Stomach (tissue), 9 donors: ENCODE measurements around the gene PABPN1. TPM values are rescaled to one million over a fixed set of nuclear protein-coding genes. Genes with fewer than 3 reads are reported as not detected.

Experiments used
- DNase-seq, 2 donors: peaks; one replicate each; pipeline versions ENCODE4 v3.0.0 to v3.0.0-alpha.2; 2013 to 2019
- H3K27ac ChIP-seq, 5 donors: fragments of 200-600 bp in 4 of 5; sonication (generic) in 4 of 5; one replicate each; pipeline ENCODE4 v1.5.1; 2013 to 2019; ENCODE audit warnings: mild to moderate bottlenecking in 1 of 5, moderate library complexity in 1 of 5
- H3K27me3 ChIP-seq, 3 donors: fragments of 200-600 bp; sonication (generic); one replicate each; pipeline ENCODE4 v1.5.1; 2017 to 2019; ENCODE audit warnings: mixed run types in 1 of 3
- H3K36me3 ChIP-seq, 4 donors: fragments of 200-600 bp; sonication (generic); 1 replicate in 3 of 4; 2 replicates in 1 of 4; pipeline ENCODE4 v1.5.1; 2016 to 2019
- H3K4me1 ChIP-seq, 4 donors: fragments of 200-600 bp; sonication (generic); one replicate each; pipeline ENCODE4 v1.5.1; 2016 to 2019
- H3K4me3 ChIP-seq, 4 donors: fragments of 200-600 bp; sonication (generic) in 3 of 4; one replicate each; pipeline ENCODE4 v1.5.1; 2016 to 2019; ENCODE audit warnings: mild to moderate bottlenecking in 1 of 4
- H3K9me3 ChIP-seq, 4 donors: fragments of 200-600 bp; sonication (generic); one replicate each; pipeline ENCODE4 v1.5.1; 2016 to 2019
- EP300 ChIP-seq: sonication (generic); formaldehyde crosslinking; IDR thresholded peaks from one replicate; pipeline ENCODE4 v1.6.1; 2017; ENCODE audit warnings: antibody characterized with exemption
- POLR2A ChIP-seq, 4 donors: fragments of 450-650 bp; IDR thresholded peaks; one replicate each; pipeline ENCODE4 v1.6.1; 2016; ENCODE audit warnings: antibody characterized with exemption in 4 of 4, control low read depth in 2 of 4, mild to moderate bottlenecking in 1 of 4, moderate library complexity in 1 of 4
- POLR2AphosphoS5 ChIP-seq, 3 donors: sonication (generic); formaldehyde crosslinking; IDR thresholded peaks; one replicate each; pipeline ENCODE4 v1.6.1; 2016; ENCODE audit warnings: antibody characterized with exemption in 3 of 3
- WGBS, 5 donors: extraction: QIAGEN DNeasy Blood & Tissue Kit in 3 of 5; methylation state at CpG; one replicate each; pipeline versions ENCODE4 v1.1.5 to v1.1.7; 2013 to 2018; 5-methylcytosine and 5-hydroxymethylcytosine counted together
- intact Hi-C: fragments of 100-400 bp; cut with DNase I; formaldehyde crosslinking; loops from one replicate; pipeline ENCODE4 v1.15.1; 2023; ENCODE audit warnings: low total_unique reads
- polyA plus RNA-seq, 3 donors: library from polyadenylated mRNA; stranded (reverse); fragments of 200-250 nt; gene quantifications; one replicate each; pipeline ENCODE4 v1.2.3, GENCODE V29; 2013
- total RNA-seq, 5 donors: library from RNA; depleted of rRNA; stranded (reverse); fragments of >200 nt; gene quantifications; one replicate each; pipeline versions ENCODE4 v1.1.0 to v1.2.3, GENCODE V29; 2014 to 2016
- TF ChIP-seq, protein P1 (sequence below), 7 experiments: fragments of 450-650 bp in 4 of 7; fragments of 200-600 bp in 3 of 7; sonication (generic) in 3 of 7; IDR thresholded peaks; one replicate each; pipeline ENCODE4 v1.5.1; 2016 to 2019; ENCODE audit warnings: antibody characterized with exemption in 7 of 7, control low read depth in 2 of 7, mild to moderate bottlenecking in 1 of 7
- donor health status: healthy with polysubstance abuse.
- donor health status: Bipolar disorder and iron deficiency.
- donor health status: healthy.

Gene PABPN1
- total and polyA plus RNA-seq, 8 donors: 24.5 to 190 (median 130) TPM

DNA sequence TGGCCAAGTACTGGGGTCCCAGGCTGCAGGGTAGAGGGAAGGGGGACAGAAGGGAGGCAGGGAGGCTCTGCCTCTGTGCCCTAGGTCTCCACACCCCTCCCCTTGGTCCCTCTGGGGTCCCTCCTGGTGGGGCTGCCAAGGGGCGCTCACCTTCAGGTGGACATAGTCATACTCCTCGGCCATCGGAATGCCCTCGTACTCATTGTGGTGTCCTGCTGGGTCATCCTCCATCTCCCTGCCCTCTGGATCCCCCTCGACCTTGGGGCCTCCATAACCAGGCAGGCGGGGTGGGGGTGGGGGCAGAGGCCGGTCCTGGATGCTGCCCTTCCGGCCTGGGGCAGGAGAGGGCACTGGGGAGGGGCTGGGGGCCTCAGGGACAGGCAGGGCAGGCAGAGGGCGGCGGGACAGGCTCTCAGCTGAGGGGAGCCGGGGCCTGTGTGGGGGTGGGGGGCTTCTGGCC is 37.9 kb downstream of the PABPN1 start:
- DNase-seq: no peak
- 75 to 89% (median 83%) methylated on average over 2 to 11 of the region's 11 CpGs for WGBS, 5 donors
- Histone ChIP-seq H3K4me1 (peaks cover 0 to 48% (median 17%) of the 10 kb centered on the region in 4 donors), H3K36me3 (peaks cover 0 to 40% (median 14%) of the 10 kb centered on the region in 4 donors), H3K27ac (peak overlapping the region in 1 of 5 donors; percentile 34), H3K27me3 (peaks cover 0 to 8% (median 7%) of the 10 kb centered on the region in 3 donors), H3K4me3 (no peak overlapping the region), H3K9me3 (no peaks in the 10 kb centered on the region)
- intact Hi-C loops: no loop called here
- TF ChIP-seq POLR2A (IDR thresholded peaks at IDR 0.05) (no peak), POLR2AphosphoS5 (IDR thresholded peaks at IDR 0.05) (no peak), EP300 (no peak)
- TF ChIP-seq, protein P1, sequence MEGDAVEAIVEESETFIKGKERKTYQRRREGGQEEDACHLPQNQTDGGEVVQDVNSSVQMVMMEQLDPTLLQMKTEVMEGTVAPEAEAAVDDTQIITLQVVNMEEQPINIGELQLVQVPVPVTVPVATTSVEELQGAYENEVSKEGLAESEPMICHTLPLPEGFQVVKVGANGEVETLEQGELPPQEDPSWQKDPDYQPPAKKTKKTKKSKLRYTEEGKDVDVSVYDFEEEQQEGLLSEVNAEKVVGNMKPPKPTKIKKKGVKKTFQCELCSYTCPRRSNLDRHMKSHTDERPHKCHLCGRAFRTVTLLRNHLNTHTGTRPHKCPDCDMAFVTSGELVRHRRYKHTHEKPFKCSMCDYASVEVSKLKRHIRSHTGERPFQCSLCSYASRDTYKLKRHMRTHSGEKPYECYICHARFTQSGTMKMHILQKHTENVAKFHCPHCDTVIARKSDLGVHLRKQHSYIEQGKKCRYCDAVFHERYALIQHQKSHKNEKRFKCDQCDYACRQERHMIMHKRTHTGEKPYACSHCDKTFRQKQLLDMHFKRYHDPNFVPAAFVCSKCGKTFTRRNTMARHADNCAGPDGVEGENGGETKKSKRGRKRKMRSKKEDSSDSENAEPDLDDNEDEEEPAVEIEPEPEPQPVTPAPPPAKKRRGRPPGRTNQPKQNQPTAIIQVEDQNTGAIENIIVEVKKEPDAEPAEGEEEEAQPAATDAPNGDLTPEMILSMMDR (IDR thresholded peaks at IDR 0.05): no peak

DNA sequence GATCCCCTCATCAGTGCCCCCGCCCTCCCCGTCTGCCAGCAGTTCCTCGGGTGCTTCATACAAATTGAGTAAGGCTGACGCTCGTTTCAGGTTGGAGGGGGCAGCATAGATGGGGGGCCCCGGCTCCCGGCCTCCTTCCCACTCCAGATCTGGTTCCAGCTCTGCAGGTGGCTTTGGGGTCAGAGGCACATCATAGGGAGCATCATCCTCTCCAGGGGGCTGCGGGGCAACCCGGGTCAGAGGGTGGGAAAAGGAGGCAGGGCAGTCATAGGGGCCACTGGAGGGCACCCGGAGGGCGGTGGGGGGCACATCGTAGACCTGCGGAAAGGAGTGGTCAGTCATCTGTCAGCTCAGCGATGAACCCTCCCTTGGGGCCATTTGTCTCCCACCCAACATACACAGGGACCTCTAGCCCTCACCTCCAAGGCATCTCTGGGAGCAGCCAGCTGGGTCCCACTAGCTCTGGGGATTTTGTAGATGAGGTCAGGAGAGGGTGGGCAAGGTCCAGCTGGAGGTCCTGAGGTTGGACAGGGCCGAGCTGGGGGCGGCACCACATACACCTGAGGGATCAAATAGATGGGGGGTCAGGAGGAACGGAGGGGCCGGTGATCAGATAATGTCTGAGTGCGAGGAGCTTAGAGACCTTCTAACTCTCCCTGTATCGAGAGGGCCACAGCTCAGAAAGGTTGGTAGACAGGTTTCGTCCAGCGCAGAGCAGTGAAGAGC is 38.6 kb downstream of the PABPN1 start:
- no peaks in the 10 kb centered on the region for H3K9me3 ChIP-seq
- no peak overlapping the region for H3K4me3 ChIP-seq
- peaks cover 0 to 40% (median 14%) of the 10 kb centered on the region in 4 donors for H3K36me3 ChIP-seq
- TF ChIP-seq EP300 (no peak), POLR2A (IDR thresholded peaks at IDR 0.05) (no peak)
- H3K4me1 ChIP-seq: peaks cover under 1 to 55% (median 22%) of the 10 kb centered on the region in 4 donors
- no peak for DNase-seq
- H3K27ac ChIP-seq: peak overlapping the region in 3 of 5 donors; percentile 16 to 67 (median 52)
- peaks cover 0 to 13% (median 11%) of the 10 kb centered on the region in 3 donors for H3K27me3 ChIP-seq
- 90 to 92% (median 90%) methylated on average over 14 to 22 of the region's 22 CpGs for WGBS, 5 donors
- intact Hi-C loops: no loop called here

DNA sequence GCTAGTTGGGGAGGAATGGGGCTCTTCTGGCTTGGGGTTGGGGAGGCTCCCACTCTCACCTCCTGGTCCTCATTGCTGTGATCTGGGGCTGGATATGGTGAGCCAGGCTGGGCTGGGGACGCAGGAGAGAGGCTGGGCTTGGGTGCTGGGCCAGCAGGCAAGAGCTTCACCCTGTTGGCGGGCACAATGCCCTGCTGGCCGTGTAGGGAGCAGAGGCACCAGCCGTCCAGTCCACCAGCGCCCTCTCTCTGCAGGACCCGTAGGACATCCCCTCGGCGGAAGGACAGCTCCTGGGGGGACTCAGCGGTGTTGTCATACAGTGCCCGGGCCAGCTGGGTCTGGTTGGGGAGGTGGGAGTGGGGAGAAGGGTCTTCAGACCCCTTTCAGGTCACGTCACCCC is 39.2 kb downstream of the PABPN1 start:
- DNase-seq: no peak
- Histone ChIP-seq H3K4me1 (peaks cover 7 to 61% (median 28%) of the 10 kb centered on the region in 4 donors), H3K4me3 (no peak overlapping the region), H3K9me3 (no peaks in the 10 kb centered on the region), H3K36me3 (peaks cover 0 to 40% (median 14%) of the 10 kb centered on the region in 4 donors), H3K27me3 (peaks cover 0 to 18% (median 18%) of the 10 kb centered on the region in 3 donors), H3K27ac (peak overlapping the region in 4 of 5 donors; percentile 16 to 67 (median 38))
- WGBS, 5 donors: 67 to 83% (median 75%) methylated on average over 1 to 11 of the region's 11 CpGs
- TF ChIP-seq, protein P1 (IDR thresholded peaks at IDR 0.05): no peak
- TF ChIP-seq POLR2AphosphoS5 (IDR thresholded peaks at IDR 0.05) (no peak), EP300 (no peak), POLR2A (IDR thresholded peaks at IDR 0.05) (no peak)
- intact Hi-C loops: no loop called here

DNA sequence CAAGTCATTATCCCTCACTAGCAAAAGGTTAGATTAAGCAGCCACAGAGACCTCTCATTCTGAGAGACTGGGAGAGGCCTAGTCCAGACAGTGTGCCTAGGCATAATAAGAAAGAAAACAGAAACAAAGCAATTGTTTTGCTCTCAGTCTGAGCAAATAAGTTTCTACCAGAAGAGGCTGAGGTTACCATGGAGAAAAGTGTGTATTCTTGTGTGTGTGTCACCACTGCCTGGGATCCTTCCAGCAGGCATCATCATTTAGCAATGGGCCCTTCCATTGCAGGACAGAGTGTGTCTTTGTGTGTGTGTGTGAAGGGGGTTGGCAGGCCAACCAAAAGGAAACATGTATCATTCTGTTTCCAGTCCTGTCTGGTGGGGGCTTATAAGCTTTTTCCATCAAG is 40.1 kb downstream of the PABPN1 start:
- peaks cover 0 to 26% (median 24%) of the 10 kb centered on the region in 3 donors for H3K27me3 ChIP-seq
- intact Hi-C loops: no loop called here
- peaks cover 8 to 69% (median 34%) of the 10 kb centered on the region in 4 donors for H3K4me1 ChIP-seq

More for the DNA sequence above, 40.1 kb downstream of the PABPN1 start:
- Histone ChIP-seq H3K27ac (peak overlapping the region in 3 of 5 donors; percentile 22 to 67 (median 52)), H3K36me3 (peaks cover 0 to 37% (median 14%) of the 10 kb centered on the region in 4 donors), H3K4me3 (no peak overlapping the region), H3K9me3 (no peaks in the 10 kb centered on the region)
- DNase-seq: peak in 1 of 2 donors; percentile 56
- no peak for TF ChIP-seq POLR2A (IDR thresholded peaks at IDR 0.05)
- TF ChIP-seq, protein P1 (IDR thresholded peaks at IDR 0.05): no peak
- TF ChIP-seq EP300: no peak
- no peak for TF ChIP-seq POLR2AphosphoS5 (IDR thresholded peaks at IDR 0.05)
